ENCODE data around the gene ABCB1. TPM values are rescaled to one million over a fixed set of nuclear protein-coding genes. Genes with fewer than 3 reads are reported as not detected.

Gene ABCB1
- total RNA-seq, 2 experiments from 2014 or later: 10.6 to 12.2 TPM

DNA sequence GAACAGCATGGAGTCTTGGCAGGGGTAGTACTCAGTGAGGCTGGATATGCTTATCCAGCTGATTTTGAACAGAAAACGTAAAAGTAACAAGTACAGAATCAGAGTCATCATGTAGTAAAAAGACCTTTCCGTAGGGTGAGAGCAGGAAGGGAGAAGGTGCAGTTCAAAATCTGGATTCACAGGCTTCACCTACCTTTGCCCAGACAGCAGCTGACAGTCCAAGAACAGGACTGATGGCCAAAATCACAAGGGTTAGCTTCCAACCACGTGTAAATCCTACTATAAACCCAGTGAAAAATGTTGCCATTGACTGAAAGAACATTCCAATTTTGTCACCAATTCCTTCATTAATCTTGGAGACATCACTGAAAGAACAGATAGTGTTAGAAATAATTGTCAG is 34.8 kb downstream of the ABCB1 start:
- no peak overlapping the region for H3K4me3 Mint-ChIP-seq
- Histone ChIP-seq H3K4me1 (ENCODE audit: insufficient read depth, low read length) (no peaks in the 10 kb centered on the region), H3K27me3 (ENCODE audit: control insufficient read depth in 1 of 2, insufficient read depth in 2 of 2, low read length in 2 of 2) (no peaks in the 10 kb centered on the region), H3K27ac (ENCODE audit: low read depth in 1 of 2, low read length in 2 of 2) (no peak overlapping the region), H3K36me3 (ENCODE audit: insufficient read depth, low read length) (no peaks in the 10 kb centered on the region), H3K9me3 (ENCODE audit: control insufficient read depth in 1 of 2, insufficient read depth in 1 of 2, low read length in 2 of 2) (no peaks in the 10 kb centered on the region), H3K4me3 (ENCODE audit: low read length) (no peak overlapping the region)
- H3K36me3 Mint-ChIP-seq (ENCODE audit: low read depth): peaks cover 26% of the 10 kb centered on the region
- DNase-seq: no peak
- ATAC-seq (ENCODE audit: poor library complexity): no peak
- ChIA-PET POLR2A (no interaction called here), CTCF (no interaction called here)
- intact Hi-C loops (cut with DNase I, micrococcal nuclease): no loop called here
- H3K9me3 Mint-ChIP-seq: no peaks in the 10 kb centered on the region
- H3K4me1 Mint-ChIP-seq (ENCODE audit: low read depth): peaks cover 5% of the 10 kb centered on the region
- H3K27me3 Mint-ChIP-seq: no peaks in the 10 kb centered on the region
- no peak overlapping the region for H3K27ac Mint-ChIP-seq
- TF ChIP-seq, protein P1, sequence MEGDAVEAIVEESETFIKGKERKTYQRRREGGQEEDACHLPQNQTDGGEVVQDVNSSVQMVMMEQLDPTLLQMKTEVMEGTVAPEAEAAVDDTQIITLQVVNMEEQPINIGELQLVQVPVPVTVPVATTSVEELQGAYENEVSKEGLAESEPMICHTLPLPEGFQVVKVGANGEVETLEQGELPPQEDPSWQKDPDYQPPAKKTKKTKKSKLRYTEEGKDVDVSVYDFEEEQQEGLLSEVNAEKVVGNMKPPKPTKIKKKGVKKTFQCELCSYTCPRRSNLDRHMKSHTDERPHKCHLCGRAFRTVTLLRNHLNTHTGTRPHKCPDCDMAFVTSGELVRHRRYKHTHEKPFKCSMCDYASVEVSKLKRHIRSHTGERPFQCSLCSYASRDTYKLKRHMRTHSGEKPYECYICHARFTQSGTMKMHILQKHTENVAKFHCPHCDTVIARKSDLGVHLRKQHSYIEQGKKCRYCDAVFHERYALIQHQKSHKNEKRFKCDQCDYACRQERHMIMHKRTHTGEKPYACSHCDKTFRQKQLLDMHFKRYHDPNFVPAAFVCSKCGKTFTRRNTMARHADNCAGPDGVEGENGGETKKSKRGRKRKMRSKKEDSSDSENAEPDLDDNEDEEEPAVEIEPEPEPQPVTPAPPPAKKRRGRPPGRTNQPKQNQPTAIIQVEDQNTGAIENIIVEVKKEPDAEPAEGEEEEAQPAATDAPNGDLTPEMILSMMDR (IDR thresholded peaks at IDR 0.05): no peak

DNA sequence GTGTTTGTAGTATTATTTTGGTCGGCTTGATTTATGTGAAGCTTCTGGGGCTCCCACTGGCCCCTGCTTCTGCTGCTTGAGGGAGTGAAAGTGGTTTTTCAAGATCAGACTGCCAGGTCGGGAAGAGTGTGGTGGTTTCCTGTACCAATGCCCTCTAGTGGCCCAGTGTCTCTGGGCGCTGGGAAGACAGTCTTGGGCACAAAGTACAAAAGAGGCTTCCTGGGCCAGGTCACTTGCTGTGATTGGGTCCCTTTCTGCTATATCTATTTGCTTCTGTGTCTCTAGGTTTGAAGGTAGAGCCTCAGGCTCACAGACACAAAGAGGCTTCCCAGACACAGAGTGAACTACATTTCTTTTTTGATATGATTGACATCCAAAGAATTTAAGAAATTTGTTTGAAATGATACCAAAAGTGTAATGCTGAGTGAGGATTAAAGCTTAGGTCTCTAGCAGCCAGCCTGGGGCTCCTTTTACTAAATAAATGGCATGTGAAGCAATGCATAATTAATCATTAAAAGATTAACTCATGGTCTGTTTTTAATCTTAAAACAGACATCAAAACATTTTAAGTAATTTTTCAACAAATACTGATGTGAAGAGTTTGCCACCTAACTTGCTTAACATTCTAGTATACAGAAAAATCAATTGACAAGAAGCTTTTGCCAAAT is 36.3 kb downstream of the ABCB1 start:
- Histone ChIP-seq H3K36me3 (ENCODE audit: insufficient read depth, low read length) (no peaks in the 10 kb centered on the region), H3K4me1 (ENCODE audit: insufficient read depth, low read length) (no peaks in the 10 kb centered on the region), H3K9me3 (ENCODE audit: control insufficient read depth in 1 of 2, insufficient read depth in 1 of 2, low read length in 2 of 2) (no peaks in the 10 kb centered on the region), H3K4me3 (ENCODE audit: low read length) (no peak overlapping the region), H3K27me3 (ENCODE audit: control insufficient read depth in 1 of 2, insufficient read depth in 2 of 2, low read length in 2 of 2) (no peaks in the 10 kb centered on the region), H3K27ac (ENCODE audit: low read depth in 1 of 2, low read length in 2 of 2) (no peak overlapping the region)
- POLR2A ChIA-PET: interaction anchor here (0.7 kb wide), 1 partner anchor 64 kb away, joined by 3 read pairs; no protein-coding TSS in a partner anchor
- Mint-ChIP-seq H3K27ac (no peak overlapping the region), H3K4me3 (no peak overlapping the region), H3K4me1 (ENCODE audit: low read depth) (peaks cover 5% of the 10 kb centered on the region), H3K27me3 (no peaks in the 10 kb centered on the region), H3K9me3 (no peaks in the 10 kb centered on the region), H3K36me3 (ENCODE audit: low read depth) (peaks cover 26% of the 10 kb centered on the region)
- TF ChIP-seq, protein P1 (IDR thresholded peaks at IDR 0.05): peak; percentile 61
- peak in 8 of 14 experiments; percentile 0 to 40 (median 16) for DNase-seq
- intact Hi-C loops (cut with DNase I, micrococcal nuclease): no loop called here
- ATAC-seq (ENCODE audit: poor library complexity): no peak
- CTCF ChIA-PET: no interaction called here

DNA sequence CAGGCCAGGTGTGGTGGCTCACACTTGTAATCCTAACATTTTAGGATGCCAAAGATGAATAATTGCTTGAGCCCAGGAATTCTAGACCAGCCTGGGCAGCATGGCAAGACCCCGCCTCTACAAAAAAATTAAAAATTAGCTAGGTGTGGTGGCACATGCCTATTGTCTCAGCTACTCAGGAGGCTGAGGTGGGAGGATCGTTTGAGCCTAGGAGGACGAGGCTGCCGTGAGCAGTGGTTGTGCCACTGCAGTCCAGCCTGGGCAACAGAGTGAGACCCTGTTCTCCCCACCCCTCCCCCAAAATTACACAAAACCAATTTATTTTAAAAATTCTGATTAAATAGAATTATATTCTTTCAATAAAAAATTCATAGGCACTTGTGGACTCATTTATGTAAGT is 39.0 kb downstream of the ABCB1 start:
- no peaks in the 10 kb centered on the region for H3K27me3 Mint-ChIP-seq
- intact Hi-C loops (cut with DNase I, micrococcal nuclease): no loop called here
- Histone ChIP-seq H3K4me3 (ENCODE audit: low read length) (no peak overlapping the region), H3K36me3 (ENCODE audit: insufficient read depth, low read length) (no peaks in the 10 kb centered on the region), H3K27ac (ENCODE audit: low read depth in 1 of 2, low read length in 2 of 2) (no peak overlapping the region), H3K27me3 (ENCODE audit: control insufficient read depth in 1 of 2, insufficient read depth in 2 of 2, low read length in 2 of 2) (no peaks in the 10 kb centered on the region), H3K9me3 (ENCODE audit: control insufficient read depth in 1 of 2, insufficient read depth in 1 of 2, low read length in 2 of 2) (no peaks in the 10 kb centered on the region), H3K4me1 (ENCODE audit: insufficient read depth, low read length) (no peaks in the 10 kb centered on the region)
- TF ChIP-seq, protein P1 (IDR thresholded peaks at IDR 0.05): no peak
- peaks cover 5% of the 10 kb centered on the region for H3K4me1 Mint-ChIP-seq (ENCODE audit: low read depth)
- CTCF ChIA-PET: no interaction called here
- ATAC-seq (ENCODE audit: poor library complexity): no peak
- H3K27ac Mint-ChIP-seq: no peak overlapping the region
- DNase-seq: no peak
- H3K36me3 Mint-ChIP-seq (ENCODE audit: low read depth): peaks cover 17% of the 10 kb centered on the region
- POLR2A ChIA-PET: no interaction called here
- H3K4me3 Mint-ChIP-seq: no peak overlapping the region
- no peaks in the 10 kb centered on the region for H3K9me3 Mint-ChIP-seq
